NCI-H1436 treated with DMSO at 0.1 percent for 48 hours (cell line): Measurements from ENCODE around the gene RAET1L.
"Not testable (repeated sequence)": the region's sequence is repeated elsewhere in the genome, so short reads cannot be mapped to it uniquely, and the experiment has no call there.

Experiments
- DNase-seq: peaks from one replicate; lab custom pipeline; 2025; lab: John Stamatoyannopoulos, UW

Gene RAET1L

DNA sequence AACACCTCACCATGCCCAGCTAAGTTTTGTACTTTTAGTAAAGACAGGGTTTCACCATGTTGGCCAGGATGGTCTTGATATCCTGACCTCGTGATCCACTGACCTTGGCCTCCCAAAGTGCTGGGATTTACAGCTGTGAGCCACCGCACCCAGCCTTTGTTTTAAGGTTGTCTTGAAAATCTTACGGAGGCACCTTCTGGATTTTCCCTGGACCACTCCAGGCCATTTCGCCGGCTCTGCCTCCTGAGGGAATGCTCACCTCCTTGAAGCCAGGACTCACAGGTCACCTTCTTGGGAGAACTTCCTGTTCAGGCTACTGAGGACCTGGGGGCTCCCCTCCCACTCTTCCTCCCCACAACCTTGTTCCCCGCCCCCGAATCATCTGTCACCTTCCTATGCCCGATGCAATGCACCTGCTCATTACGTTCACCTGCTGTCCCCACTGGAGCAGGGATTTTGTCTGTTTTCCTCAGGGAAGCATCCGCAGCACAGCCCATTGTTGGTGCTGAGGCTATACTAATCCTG is 19.4 kb upstream of the RAET1L start:
- no peak for DNase-seq

DNA sequence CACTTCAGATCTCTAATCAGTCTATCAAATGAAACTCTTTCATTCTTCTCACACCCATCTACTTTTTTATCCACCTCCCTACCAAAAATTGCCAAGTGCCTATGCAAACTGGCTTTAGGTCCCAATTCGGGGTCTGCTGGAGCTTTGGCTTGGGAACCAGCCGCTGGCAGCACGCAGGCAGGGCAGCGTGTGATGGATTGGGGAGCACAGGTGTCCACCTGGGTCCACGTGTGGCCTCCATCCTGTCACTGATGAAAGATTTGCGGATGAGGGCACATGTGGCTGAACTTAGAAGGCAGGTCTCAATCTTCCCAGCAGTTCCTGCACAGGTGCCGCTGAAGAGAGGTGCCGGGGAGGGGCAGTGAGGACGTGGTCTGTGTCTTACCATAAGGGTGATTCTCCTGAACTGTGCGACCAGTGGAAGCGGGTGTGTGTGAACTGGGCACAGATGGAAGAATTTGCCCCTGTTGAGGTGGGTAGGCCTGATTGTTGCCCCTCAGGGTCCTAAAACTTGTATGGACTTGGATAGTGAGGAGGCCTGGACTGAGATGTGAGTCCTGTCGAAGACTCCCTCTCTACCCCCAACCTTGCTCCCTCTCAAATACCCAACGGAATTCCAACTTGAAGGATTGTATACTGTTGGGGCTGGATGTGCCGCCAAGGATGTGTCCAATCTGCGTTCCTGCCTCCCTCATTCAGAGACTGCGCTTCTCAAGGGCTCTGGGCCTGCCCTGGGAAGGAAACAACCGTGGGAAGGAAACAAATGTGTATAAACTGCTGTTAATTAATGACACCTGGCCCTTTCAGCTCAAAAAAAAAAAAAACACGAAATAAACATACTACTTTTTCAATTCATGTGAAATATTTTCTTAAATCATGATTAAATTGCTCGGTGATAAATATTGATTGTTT is 18.4 kb upstream of the RAET1L start:
- DNase-seq: no peak

DNA sequence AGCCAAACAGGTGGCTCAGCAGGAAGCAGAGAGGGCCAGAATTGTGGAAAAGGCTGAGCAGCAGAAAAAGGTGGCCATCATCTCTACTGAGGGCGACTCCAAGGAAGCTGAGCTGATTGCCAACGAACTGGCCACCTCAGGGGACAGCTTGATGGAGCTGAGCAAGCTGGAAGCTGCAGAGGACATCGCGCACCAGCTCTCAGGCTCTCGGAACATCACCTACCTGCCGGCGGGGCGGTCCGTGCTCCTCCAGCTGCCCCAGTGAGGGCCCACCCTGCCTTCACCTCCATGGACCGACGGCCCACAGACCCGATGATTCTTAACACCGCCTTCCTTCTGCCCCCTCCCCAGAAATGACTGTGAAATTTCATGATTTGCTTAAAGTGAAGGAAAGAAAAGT is 17.8 kb upstream of the RAET1L start:
- DNase-seq: no peak

DNA sequence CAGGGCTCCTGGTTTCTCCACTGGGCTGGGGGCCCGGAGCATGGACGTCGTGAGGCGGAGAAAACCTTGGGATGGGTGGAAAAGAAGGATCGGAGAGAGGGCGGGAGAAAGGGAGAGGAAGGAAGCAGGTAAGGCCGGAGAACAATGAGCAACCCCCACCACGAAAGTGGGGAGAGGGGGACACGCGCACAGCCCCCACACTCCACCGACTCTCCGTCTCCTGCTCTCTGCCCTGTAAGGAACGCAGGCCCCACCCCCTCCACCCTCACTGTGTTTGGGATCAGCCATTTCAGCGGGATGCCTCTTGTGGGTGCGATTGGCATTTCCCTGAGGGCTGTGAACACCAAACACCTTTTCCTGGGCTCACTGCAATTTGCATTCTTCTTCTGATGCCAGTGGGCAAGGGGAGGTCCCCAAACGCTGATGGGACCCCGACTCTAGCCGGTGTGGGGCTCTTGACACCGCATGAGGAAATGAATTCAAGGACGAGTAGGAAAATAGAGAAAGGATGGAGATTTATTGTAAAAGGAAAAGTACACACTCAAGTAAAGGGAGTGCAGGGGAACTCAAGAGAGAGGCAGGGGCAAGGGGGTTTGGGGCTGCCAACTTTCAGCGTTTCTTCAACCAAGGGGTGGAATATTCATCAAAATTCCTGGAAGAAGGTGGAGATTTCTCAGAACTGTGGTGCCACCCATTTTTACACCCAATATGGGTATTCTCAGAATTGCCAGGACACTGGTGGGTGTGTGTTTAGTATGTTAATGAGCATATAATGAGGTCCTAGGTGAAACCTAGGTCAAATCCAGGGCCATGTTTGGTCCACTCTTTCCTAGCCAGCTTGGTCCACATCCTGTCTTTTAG is 13.1 kb upstream of the RAET1L start:
- DNase-seq: no peak

DNA sequence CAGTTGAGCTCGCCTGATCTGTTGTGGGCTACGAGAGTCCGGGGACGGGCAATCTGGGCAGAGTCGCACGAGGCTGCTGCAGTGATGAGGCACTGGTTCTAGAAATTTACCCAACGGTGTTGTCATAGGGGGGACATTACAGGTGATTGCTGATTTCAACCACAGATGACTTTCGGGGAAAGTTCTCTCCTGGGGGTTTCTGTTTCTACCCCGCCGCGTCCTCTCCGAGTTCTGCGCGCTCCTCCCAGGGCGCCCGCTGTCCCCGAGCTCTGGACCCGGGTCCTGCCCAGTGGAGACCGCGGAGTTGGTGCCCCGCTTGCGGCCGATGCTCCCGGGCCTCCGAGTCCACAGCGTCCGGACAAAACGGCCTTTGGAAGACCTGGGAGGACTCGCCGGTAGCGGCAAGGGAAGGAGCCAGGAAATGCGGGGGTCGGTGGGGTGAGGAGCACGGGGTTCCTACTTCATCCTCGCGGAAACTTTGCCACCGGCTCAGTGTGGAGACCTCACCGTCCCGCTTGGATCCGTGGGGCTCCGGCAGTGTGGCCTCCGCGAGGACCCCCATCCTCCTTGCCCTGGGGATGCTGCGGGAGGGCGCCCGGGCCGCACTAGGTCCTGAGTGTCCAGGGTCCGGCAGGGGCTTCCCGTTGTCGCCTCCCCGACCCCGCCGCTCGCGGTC is 12.3 kb upstream of the RAET1L start:
- DNase-seq: no peak

DNA sequence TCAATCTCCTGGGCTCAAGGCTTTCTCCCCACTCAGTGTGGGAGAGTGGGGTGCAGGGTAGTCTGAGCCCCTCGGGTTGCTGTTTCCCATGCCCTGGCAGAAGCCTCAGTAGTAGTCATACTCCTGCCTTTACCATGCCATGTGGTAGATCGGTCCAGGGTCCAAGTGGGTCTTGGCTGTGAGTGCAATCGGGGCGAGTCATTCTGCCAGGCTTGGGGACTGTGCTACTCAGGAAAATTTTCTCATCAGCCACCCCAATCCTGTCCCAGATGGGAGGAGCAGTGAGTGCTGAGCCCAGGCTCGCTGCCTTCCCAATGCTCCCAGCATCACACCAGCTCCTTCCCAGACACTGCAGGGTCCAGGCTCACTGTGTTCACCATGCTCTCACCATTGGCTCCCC is 10.7 kb upstream of the RAET1L start:
- DNase-seq: no peak

DNA sequence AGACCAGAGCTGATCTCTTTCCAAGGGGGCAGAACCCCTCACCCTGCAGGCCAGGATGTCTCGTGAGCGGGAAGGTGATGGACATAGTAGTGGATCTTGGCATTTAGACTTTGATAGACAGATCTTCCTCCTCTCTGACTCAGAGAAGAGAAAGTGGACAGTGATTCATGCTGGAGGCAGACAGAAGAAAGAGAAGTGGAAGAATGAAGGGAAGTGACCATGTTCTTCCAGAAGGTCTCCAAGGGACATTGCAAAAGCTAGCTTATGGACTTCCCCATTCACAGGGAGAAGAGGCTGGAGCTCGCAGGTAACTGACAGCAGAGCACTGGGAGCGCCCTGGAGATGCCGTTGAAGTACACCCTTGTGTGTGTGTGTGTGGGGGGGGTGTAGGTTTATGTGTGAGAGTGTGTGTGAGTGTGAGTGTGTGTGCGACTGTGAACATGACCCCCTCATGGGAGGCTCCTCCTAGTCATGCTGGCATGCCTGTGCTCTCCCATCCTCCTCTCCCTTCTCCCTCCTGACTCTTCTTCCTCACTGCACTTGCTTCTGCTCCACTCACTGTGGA is 8.0 kb upstream of the RAET1L start:
- no peak for DNase-seq

DNA sequence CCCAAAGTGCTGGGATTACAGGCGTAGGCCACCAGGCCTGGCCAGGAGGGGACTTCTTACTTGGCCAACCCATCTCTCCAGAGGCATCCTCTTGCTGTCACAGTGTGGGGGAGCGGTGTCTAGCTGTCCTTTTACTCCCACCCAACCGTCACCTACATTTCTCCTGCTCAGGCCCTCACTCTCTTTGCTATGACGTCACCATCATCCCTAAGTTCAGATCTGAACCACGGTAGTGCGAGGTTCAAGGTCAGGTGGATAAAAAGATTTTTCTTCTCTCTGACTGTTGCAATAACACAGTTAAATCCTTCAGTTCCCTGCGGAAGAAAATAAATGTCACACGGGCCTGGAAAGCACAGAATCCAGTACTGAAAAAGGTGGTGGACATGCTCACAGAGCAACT is 7.3 kb upstream of the RAET1L start:
- no peak for DNase-seq

DNA sequence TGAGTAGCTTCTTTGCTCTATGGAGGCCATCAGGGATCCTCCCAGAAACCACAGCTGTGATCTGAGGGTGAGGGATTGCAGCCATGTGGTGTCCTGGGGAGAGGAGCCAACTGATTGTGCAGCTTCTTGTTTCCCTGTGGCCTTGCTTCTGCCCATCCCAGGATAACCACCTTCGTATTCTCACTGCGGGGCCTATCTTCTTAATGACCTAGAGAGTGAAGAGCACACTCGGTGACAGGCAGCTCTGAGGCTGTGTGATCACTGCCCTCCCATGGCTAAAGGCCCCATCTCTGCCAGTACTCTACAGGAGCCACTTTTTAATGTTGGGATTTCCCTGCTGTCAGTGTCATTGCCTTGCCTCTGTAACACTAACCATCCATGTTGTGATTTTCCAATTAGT is 5.3 kb upstream of the RAET1L start:
- DNase-seq: no peak

DNA sequence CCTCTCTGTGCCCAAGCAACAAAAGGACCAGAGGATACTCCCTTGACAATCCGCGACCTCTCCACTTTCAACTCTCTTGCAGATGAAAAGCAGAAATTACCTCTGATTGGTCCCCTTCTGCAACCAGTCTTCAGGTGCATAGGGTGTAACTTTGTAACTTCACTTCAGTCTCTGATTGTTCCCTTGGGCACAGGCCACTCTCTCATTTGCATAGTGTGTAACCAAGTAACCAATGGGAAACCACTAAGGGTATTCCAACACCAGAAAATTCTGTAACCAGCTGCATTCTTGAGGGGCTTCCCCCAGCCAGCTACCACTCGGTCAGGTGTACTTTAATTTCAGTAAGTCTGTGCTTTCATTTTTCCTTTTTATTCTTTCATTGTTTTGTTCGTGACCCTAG is 4.4 kb upstream of the RAET1L start:
- DNase-seq: no peak

DNA sequence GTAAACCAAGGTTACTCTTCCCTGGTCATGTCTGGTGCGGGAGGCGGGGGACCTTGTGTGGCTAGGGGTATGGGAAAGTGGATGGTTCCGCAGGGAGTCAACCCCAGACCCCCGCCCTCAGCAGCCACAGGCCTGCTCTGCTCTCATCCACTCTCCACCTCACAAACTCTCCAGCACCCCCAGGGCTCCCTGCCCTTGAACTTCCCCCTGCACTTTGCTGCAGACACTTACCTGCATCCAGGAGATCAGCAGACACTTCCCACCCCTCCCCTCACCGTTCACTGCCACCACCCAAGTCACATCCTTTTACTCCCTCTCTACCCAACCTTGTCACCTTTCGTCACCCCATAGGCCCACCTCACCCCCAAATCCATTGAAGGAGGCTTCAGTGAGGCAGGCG is 3.9 kb upstream of the RAET1L start:
- DNase-seq: no peak

DNA sequence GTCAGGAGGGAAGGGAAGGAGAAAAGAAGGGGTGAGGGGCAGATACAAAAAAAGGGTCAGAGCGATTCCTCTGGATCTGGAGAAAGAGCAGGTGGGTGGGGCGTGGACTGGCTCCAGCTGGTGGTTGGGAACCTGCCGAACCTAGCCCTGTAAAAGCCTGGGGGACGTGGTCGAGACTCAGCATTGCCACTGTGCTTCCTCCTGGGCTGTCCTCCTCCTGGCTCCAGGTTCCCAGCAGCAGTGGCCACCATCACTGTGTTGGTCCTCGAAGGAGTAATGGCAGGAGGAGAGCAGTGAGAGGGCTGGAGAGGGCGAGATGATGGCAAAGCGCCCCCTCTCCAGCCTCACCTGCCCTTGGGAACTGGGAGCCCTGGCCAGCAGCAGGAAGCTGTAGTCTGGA is 3.5 kb upstream of the RAET1L start:
- no peak for DNase-seq

DNA sequence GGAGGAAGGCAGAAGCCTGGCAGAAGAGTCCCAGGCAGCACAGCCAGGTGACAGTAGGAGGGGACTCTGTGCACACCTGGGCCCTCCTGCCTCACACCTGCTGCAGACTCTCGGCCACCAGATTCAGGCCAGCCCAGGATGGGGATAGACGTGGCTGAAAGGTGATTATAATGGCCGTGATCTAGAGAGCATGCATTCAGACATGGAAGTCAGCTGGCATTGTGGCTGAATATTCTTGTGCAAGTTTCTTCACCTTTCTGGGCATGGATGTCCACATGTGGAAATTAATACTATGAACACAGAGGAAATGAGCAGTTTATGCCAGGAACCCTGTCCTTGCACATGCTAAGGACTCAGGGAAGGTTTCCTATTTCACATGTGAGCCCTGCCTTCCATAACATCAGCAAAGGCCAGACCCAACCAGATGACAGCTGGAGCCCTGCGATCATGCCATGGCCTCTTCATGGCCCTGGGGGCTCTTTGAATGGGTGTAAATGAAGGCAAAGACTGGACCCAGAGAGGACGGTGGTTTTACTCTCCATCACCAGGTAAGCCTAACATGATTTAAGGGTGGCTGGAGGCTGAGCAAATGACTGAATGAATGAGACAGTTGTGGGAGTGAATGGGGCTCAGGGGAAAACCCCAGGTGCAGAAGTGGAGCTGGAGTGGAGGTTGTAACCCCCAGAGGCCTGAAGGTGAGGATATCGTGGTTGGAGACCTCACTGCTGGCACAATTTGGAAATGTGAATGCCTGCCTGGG is 2.7 kb upstream of the RAET1L start:
- no peak for DNase-seq

DNA sequence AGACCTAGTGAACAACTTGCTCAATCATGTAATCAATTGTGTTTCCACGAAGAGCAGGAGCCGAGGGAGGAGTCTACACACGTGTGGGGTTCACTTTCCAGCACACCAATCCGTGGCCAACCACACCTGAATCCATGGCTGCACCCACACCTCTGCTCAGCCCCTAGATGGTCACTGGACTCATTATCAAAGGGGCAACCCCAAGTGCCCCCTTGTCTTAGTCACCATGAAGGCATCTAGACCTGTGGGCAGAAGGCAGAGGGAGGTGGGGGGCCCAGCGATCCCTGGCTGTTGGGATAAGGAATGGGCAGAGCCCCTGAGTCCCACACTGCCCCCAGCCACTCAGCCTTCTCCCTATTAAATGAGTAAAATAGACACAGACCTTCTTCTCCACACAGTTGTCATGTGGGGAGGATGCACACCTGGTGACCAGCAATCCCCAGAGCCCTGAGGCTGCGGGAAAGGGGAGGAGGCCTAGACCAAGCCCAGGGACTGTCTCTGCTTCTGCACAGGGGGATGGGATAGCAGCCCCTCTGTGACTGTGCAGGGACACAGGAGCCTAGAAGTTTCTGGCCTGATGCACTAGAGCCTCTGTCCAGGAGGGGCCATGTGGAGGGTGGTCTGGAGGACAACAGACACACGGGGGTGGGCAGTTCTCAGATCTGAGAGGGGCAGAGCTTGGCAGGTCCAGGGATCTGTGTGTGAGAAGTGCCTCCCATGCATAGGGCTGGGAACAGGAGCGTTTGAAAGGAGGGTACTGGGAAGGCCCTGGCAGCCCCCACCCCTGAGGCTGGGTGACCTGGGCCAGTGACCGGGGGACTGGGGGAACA is 1.9 kb upstream of the RAET1L start:
- no peak for DNase-seq

DNA sequence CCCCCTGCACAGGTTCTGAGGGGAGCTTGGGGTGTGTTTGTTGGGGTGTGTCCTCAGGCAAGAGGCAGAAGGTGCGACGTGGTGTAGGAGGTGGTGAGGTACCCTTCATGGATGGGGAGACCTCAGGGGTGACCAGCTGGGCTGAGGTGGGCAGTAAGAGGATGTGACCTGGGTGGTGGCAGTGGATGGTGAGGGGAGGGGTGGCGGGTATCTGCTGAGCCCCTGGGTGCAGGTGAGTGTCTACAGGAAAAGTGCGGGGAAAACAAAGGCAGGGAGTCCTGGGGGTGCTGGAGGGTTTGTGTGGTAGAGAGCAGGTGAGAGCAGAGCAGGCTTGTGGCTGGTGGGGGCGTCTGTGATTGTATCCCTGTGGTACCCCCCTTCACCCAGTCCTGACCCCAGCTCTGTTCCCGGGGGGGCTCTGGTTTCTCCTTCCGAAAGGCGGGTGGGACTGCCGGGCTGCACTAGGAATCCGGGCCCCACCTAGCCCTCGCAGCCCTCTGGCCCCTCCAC is 631 bp downstream of the RAET1L start:
- DNase-seq: no peak

DNA sequence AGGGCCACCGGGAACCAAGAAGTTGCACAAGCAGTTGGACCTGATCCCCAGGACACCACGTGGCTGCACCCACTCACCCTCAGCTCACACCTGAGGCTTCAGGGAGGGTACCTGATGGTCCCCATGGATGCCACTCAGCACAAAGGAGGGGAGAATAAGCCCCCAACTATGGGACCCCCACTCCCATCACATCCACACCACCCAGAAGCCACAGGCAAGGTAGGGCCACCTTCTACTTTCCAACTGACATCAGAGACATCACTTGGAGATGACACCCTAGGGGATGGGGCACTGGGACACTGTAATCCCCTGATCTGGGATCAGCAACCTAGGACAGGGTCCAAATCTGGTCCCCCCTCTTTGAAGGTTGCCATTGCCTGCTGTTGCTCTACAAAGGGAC is 1.3 kb downstream of the RAET1L start:
- DNase-seq: not testable (repeated sequence)

DNA sequence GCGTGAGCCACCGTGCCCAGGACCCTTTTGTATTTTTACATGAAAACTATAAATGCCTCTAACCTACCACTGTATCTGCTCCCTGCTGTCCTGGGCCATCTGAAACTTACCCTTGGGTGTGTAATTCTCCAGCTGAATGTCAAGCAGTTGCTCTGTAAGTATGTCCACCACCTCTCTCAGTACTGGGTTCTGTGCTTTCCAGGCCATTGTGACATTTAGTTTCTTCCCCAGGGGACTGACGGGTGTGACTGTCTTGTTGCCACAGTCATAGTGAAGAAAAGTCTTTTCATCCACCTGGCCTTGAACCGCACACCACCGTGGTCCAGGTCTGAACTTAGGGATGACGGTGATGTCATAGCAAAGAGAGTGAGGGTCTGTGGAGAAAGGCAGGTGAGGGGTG is 3.5 kb downstream of the RAET1L start:
- DNase-seq: not testable (repeated sequence)

DNA sequence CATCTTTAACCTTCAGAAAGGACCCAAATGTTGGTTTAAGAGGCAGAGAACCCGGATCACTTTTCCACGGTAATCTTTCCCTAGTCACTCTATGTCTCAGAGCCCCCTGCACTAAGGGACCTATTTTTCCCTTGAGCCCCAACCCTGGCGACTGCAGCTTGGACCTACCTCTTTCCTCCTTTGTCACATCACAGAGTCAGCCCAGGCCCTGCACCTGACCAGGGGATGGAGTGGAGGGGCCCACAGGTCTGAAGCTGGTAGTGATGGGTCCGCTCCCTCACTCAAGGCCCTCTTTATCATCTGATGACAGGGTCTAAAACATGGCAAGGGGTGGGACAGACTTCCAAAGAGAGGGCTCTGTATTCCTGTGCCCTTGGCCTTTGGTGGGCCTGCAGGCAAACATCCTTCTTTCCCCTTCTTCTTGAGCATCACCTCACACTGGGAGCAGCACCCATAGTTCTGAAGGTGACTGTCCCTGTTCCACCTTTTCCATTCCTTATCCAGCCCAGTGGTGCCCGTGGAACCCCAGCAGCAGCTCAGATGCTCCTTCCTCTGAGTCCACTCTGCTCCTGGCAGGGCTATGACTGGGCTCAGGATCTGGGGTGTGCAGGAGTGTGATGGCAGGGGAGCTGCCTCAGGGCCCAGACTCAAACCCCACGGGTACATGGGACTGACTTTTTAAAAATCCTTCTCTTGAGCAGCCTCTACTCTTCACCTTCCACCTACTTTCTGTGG is 6.3 kb downstream of the RAET1L start:
- DNase-seq: no peak

DNA sequence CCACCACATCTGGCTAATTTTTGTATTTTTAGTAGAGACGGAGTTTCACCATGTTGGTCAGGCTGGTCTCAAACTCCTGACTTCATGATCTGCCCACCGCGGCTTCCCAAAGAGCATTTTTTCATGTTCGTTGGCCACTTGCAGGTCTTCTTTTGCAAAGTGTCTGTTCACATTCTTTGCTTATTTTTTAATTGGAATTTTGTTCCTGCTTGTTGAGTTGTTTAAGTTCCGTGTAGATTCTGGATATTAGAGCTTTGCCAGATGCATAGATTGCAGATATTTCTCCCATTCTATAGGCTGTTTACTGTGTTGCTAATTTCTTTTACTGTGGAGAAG is 8.2 kb downstream of the RAET1L start:
- not testable (repeated sequence) for DNase-seq
